OCI-LY3 (cell line): ENCODE results near the gene OR5C1.

ENCODE experiments used
- EZH2phosphoT487 ChIP-seq: fragments of 200-600 bp; shearing (Covaris generic); IDR thresholded peaks from 2 replicates; pipeline ENCODE4 v1.6.1; 2018; ENCODE audit warnings: antibody characterized with exemption, mixed run types, low read depth
- TF ChIP-seq, protein P1 (sequence below): fragments of 200-600, 300-600 bp; sonication (generic); IDR thresholded peaks from 2 replicates; pipeline ENCODE4 v1.5.1; 2014; ENCODE audit warnings: antibody characterized with exemption, low read length, low read depth

DNA sequence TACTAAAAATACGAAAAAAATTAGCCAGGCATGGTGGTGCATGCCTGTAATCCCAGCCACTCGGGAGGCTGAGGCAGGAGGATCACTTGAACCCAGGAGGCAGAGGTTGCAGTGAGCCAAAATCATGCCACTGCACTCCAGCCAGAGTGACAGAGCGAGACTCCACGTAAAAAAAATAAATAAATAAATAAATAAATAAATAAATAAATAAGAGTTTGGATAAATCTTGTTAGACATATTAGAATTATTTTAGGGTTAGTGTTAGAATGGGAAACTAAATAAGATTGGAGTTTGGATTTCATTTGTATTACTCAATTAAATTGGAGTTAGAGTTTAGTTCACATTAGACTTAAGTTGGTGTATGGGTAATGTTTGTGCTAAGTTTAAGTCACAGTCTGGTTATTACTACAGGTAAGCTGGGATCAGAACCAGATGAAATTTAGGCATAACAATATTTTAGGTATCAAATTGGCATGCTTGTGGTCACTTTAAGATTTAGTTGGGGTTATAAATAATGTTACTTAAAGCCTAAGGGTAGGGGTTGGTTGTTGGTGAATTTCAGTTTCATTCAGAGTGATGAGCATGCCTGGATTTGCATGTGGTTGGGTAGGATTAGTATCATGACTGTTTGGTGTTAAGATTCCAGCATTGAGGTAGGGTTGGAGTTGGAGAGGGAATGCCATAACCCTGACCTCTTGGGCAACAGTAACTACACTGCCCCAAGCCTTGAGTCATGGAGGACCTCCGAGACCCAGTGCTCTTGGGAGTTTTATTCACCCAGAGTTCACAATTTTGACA, 3.3 kb downstream of the OR5C1 start:
- TF ChIP-seq, protein P1, sequence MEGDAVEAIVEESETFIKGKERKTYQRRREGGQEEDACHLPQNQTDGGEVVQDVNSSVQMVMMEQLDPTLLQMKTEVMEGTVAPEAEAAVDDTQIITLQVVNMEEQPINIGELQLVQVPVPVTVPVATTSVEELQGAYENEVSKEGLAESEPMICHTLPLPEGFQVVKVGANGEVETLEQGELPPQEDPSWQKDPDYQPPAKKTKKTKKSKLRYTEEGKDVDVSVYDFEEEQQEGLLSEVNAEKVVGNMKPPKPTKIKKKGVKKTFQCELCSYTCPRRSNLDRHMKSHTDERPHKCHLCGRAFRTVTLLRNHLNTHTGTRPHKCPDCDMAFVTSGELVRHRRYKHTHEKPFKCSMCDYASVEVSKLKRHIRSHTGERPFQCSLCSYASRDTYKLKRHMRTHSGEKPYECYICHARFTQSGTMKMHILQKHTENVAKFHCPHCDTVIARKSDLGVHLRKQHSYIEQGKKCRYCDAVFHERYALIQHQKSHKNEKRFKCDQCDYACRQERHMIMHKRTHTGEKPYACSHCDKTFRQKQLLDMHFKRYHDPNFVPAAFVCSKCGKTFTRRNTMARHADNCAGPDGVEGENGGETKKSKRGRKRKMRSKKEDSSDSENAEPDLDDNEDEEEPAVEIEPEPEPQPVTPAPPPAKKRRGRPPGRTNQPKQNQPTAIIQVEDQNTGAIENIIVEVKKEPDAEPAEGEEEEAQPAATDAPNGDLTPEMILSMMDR: no peak
- no peak for TF ChIP-seq EZH2phosphoT487
